Kidney capillary endothelial cell (primary cell): ENCODE results near the gene CHCT1.

Experiments
- DNase-seq: peaks from one replicate; pipeline ENCODE4 v3.0.0-alpha.2; 2018; ENCODE audit warnings: low spot score

The CHCT1 gene

DNA sequence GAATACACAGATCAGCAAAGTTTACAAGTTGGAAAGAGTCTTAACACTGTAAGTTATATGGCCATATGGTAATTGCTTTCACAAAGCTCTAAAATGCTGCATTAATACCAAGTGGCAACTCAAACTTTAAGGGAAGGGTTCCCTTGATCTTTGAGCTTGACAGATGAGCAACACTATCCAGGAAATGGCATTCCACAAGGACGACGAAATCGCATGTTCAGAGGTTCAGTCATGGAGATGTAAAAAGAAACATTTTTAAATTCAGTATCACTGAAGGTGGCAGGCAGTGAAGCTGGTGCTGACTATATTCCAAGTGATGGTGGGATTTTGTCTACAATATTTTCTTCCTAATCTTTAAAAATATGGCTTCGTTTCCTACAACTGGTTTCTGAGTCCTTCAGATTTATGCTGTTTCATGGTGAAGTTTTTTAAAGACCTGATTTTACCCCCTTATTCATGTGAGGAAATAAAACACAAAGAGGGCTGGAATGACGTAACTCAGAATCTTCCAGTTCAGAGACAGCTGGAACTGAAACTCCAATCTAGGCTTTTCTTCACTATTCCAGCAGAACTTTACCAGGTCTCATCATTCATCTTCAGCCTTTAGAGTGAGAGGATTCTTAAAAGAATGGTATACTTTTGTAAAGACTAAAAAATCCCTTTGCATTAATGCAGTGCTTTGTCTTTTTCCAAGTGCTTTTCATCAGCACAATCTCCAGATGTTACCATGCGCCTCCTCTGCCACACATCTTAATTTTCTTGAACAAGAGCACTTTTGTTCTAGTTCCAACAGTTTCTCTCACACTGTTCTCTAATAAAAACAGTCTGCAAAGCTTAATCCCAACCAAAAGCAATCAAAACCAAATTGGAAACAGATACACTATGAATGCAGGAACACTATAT is 20.2 kb downstream of the CHCT1 start:
- DNase-seq, result no peak

DNA sequence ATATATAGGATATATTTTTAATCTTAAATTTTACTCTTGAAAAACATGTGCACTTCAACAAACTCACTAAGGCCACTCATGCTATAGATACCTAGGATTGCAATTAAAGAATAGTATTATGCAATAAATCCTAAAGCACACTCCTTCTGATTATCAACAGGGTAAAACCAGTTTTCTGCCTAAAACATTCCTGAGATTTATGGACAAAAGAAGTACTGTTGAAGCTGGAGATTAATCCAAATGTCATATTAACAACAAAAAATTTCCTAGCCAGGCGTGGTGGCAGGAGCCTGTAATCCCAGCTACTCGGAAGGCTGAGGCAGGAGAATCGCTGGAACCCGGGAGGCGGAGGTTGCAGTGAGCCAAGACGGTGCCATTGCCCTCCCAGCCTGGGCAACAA is 21.4 kb downstream of the CHCT1 start:
- DNase-seq, result no peak

DNA sequence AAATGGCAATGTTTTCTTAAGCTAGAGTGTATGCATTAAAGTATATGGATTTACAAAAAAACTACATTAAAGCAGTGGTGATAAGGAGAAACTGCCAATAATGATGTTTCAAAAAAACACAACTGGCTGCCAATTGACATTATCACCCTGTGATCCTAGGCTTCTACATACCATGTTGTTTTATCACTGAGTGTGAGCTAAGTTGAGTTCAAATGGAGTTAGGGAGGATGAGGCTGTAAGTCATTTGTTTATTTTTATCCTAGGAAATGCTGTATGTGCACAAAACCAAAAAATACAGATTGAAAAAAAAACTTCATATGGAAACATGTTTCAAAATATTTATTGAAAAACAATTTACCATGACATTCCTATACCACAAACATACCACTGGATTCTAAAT is 22.9 kb downstream of the CHCT1 start:
- DNase-seq, result no peak

DNA sequence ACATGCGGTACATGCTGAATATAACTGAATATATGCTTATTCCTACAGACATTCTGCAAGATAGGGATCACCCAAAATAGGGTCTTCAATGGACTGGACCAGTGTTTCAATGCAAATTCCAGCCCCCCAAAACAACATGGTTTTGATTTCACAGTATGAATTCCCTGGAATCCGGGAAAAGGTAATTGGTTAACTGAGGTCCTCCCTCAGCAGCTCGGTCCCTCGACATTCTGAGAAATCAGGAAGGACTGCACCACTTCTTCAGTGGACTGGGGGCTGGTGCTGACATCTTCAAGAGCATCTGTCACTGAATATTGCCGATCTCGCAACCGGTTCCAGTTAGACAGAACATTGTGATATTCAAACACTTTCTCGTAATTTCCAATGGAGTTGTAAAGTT is 25.1 kb downstream of the CHCT1 start:
- no peak for DNase-seq

DNA sequence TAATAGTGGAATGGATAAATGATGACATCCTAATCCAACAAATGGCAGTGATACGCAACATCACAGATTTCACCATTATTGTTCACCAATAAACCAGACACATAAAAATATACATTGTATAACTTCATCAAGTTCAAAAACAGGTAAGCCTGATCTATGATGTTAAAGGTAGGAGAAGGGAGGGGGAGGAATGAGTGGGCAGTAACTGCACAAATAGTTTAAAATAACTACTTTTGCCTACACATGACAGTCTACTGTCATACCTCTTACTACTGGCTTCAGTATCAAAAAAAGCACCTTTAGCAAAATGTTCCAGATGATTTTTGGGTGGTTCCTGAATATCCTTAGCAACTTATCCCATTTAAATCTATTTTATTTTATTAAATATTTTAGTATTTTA is 28.8 kb downstream of the CHCT1 start:
- DNase-seq, result no peak

DNA sequence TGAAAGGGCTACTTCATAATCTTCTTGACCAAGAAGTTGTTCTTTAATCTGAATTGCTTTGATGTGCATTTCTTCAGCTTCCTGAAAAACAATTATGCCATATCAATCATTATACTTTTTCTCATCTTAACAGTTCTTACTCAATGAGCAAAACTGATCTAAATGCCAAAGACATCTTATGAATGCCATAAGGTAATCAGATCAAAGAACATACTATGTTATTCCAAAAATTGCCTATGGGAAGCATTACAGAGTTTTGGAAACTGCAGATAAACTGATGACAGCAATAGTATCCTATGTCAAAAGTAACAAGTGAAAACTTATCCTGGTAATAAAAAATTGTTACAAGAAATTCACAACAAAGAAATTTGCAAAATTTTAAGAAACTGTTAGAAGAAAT is 29.7 kb downstream of the CHCT1 start:
- DNase-seq, result no peak

DNA sequence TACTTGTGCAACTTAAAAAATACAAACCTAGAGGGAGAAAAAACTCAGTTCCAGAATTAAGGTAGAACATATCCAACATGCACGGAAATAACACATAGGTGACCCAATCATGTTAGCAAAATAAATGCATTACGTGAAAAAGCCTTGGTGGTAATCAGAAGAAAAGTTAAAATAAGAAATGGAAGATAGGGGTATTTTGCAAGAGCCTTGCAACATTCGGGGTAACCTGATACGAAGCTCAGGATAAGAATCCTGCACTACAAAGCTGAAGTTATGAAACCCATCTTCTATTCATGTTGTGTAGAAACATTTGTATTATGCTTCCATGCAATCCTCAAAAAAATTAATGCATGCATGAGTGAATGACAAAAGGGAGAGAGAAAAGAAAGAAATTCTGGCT is 33.1 kb downstream of the CHCT1 start:
- no peak for DNase-seq

DNA sequence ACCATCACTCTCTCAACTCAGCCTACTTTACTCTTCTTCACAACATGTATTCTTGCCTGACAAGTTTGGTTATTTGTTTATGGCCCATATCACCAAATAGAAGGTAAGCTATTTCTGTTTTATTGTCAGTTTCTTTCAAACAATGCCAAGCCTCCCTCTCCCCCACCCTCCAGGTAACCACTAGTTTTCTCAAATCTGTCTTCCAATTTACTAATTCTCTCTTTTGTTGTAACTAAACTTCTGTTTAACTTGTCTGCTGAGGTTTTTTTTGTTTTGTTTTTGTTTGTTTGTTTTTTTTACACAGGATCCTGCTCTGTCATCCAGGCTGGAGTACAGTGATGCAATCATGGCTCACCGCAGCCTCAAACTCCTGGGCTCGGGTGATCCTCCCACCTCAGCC is 34.9 kb downstream of the CHCT1 start:
- DNase-seq, result no peak

DNA sequence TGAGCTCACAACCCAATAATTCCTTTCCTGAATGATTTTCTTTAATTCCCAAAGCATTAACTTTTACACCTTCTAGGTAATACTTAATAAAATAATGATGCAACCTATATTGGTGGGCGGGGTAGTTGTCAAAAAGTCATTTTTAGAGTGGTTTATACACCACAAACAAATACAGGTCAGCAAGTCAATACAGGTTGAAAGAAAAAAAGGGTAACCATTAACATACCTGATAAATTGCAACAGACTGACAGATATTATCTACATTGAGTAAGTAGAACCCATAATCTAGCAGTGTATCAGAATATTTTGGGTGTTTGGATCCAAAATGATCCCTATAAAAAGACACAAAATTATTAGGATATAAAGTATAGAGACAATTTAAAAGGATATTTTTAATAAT is 39.3 kb downstream of the CHCT1 start:
- DNase-seq, result no peak

DNA sequence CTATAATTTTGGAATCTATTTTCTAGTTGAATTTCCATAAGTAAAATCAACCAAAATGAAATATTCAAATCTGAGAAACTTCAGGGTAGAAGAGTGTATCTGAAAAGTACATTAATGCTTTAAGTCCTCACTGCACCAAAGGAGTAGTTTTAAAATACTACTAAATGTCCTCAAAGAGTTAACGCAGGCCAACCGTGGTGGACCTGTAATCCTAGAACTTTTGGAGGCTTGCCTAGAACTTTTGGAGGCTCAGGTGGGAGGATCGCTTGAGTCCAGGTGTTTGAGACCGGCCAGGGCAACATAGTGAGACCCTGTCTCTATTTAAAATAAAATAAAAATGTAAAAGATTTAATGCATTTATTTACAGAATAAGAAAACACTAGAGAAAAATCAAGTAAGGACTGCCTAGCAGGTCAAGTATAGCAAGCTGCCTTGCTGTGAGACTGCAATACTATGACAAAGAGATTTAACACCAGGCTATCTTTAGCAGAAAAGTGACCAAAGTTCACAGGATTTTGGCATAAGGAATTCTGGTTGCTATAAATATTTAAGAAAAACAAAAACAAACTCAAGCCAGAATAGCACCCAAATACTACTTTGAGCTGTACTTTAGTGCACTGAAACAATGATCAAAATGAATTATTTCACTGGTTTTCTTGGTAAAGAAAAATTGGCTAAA is 41.0 kb downstream of the CHCT1 start:
- no peak for DNase-seq

DNA sequence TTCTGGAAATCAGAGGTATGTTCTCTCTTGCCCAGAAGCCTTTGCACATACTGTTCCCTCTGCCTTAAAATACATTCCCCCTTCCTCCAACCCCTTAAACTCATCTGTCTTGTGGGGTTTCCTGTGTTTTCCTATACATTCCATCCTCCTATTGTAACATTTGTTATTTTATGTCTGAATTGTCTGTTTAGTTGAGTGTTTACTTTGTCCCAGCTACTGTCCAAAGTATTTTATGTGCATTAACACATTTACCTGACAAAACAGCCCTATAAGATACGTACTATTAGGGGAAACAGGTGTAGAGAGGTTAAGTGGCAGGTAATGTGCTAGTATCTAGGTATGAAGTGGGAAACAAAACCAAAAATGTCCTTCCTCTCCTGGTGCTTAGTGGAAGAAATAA is 42.1 kb downstream of the CHCT1 start:
- no peak for DNase-seq

DNA sequence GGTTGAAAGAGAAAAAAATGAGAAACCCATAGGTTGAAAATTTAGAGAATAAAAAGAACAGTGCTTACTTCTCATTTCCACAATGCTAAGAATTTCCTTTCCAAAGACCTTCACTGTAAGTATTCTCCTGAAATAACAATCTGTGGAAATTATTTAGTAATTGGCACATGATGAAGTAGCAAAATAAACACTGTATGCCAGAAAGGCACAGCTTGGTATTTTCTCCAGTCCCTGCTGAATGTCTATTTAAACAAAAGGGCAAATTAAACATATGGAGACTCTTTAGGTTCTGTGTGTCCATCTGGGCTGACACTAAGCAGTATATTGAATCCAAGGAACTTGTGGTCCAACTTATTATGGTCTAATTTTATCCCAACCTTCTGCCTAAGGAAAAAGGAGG is 46.1 kb downstream of the CHCT1 start:
- DNase-seq, result no peak

DNA sequence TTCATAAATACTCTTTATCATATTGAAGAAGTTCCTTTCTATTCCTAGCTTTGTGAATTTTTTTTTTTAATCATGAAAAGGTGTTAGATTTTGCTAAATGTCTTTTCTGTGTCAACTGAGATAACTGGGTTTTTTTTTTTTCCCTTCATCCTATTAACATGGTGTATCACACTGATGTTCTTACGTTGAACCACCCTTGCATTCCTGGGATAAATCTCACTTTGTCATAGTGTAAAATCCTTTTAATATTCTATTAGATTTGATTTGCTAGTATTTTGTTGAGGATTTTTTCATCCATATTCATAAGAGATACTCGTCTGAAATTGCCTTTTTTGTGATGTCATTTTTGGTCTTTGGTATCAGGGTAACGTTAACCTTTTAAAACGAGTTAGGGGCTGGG is 49.2 kb downstream of the CHCT1 start:
- no peak for DNase-seq

DNA sequence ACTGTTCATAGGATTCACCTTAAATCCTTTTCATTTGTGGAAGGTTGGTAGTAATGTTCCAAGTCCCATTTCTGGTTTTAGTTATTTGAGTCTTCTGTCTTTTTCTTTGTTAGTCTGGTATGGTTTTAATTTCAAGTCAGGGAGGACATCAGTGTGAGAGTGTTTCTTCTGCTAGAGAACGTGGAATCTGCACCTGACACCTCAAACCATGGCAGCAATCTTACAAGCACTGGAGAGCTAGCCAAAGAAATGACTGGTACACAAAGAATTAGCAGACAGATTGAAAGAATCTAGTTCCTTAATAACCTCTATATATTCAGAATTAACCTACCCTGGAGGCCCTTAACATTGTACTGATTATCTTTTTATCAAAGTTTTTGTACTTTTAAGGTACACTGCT is 50.2 kb downstream of the CHCT1 start:
- DNase-seq, result no peak

DNA sequence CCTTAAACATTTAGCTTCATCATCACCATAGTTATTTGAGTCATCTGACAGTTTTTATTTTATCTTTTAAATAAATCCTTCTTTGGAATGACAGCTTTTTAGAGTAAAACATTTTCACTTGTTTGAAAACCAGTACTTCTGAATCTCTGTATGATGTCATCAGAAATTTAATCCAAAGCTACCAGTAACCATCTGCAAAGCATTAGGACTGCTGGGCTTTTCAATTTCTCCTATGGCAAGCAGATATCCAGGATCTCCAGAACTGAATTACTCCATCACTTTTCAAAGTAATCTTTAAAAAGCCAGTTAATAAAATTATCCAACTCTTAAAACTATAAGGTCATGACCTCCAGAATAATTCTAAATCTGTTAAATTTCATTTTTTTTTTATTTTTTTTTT is 51.5 kb downstream of the CHCT1 start:
- no peak for DNase-seq
